Measurements from ENCODE around the gene PHF13. TPM values are rescaled to one million over a fixed set of nuclear protein-coding genes. Genes with fewer than 3 reads are reported as not detected.

PHF13 gene
- total and polyA plus RNA-seq, 7 experiments from 2014 or later, result 4.4 to 14.3 (median 8.0) TPM

- no peak overlapping the region for H3K4me3 ChIP-seq (ENCODE audit: low read length)
- peaks cover 0 to 68% (median 9%) of the 10 kb centered on the region in 3 experiments for H3K36me3 ChIP-seq (ENCODE audit: control insufficient read depth in 2 of 3, insufficient read depth in 3 of 3, low read length in 3 of 3)
- no peak overlapping the region for H3K27ac Mint-ChIP-seq
- DNase-seq, result no peak
- ChIA-PET CTCF (interaction anchor here (1.1 kb wide), 1 partner anchor 16 kb away, joined by 6 read pairs; no protein-coding TSS in a partner anchor), POLR2A (interaction anchor here (0.7 to 1.2 kb wide), 3 partner anchors 10 to 30 kb away, joined by 3 read pairs; no protein-coding TSS in a partner anchor)
- no peaks in the 10 kb centered on the region for H3K9me3 Mint-ChIP-seq
- H3K27me3 ChIP-seq (ENCODE audit: control insufficient read depth in 2 of 2, insufficient read depth in 2 of 2, low read length in 2 of 2), result no peaks in the 10 kb centered on the region
- intact Hi-C loops (cut with micrococcal nuclease), result no loop called here
- no peak overlapping the region for H3K4me3 Mint-ChIP-seq
- no peak for ATAC-seq
- no peaks in the 10 kb centered on the region for H3K9me3 ChIP-seq (ENCODE audit: control insufficient read depth in 2 of 3, low read length in 3 of 3)
- H3K4me1 Mint-ChIP-seq, result peaks cover 11 to 31% (median 25%) of the 10 kb centered on the region in 7 donors
- H3K27me3 Mint-ChIP-seq, result no peaks in the 10 kb centered on the region
- peaks cover 9 to 15% of the 10 kb centered on the region in 2 donors for H3K4me1 ChIP-seq (ENCODE audit: control insufficient read depth in 2 of 2, insufficient read depth in 2 of 2, low read length in 2 of 2)
- no peak overlapping the region for H3K27ac ChIP-seq (ENCODE audit: low read depth, low read length)
- H3K36me3 Mint-ChIP-seq, result peaks cover 0 to 15% (median 4%) of the 10 kb centered on the region in 5 donors
Observed at GRCh38 chr1:6630027-6630426, 16.5 kb downstream of the PHF13 start.

GRCh38 chr1:6631058-6631457, 17.5 kb downstream of the PHF13 start:
- POLR2A ChIA-PET, result interaction anchor here (0.6 kb wide), 1 partner anchor 1218 kb away, joined by 4 read pairs; no protein-coding TSS in a partner anchor
- no peak for ATAC-seq

GRCh38 chr1:6632588-6633514, 19.3 kb downstream of the PHF13 start:
- intact Hi-C loops (cut with micrococcal nuclease), result no loop called here
- no peak overlapping the region for H3K4me3 ChIP-seq (ENCODE audit: low read length)
- Mint-ChIP-seq H3K4me3 (no peak overlapping the region), H3K36me3 (peaks cover 0 to 20% (median 4%) of the 10 kb centered on the region in 5 donors), H3K27ac (peak overlapping the region in 2 of 9 donors; percentile 43 to 51), H3K27me3 (no peaks in the 10 kb centered on the region), H3K9me3 (no peaks in the 10 kb centered on the region), H3K4me1 (peaks cover 3 to 9% (median 7%) of the 10 kb centered on the region in 7 donors)
- no peaks in the 10 kb centered on the region for H3K9me3 ChIP-seq (ENCODE audit: control insufficient read depth in 2 of 3, low read length in 3 of 3)
- CTCF ChIA-PET, result interaction anchor here (0.7 to 1.5 kb wide), 7 partner anchors 15 to 911 kb away, joined by 3 to 6 read pairs (median 4); no protein-coding TSS in a partner anchor
- no peaks in the 10 kb centered on the region for H3K4me1 ChIP-seq (ENCODE audit: control insufficient read depth in 2 of 2, insufficient read depth in 2 of 2, low read length in 2 of 2)
- POLR2A ChIA-PET, result no interaction called here
- H3K27me3 ChIP-seq (ENCODE audit: control insufficient read depth in 2 of 2, insufficient read depth in 2 of 2, low read length in 2 of 2), result no peaks in the 10 kb centered on the region
- DNase-seq, result no peak
- H3K27ac ChIP-seq (ENCODE audit: low read depth, low read length), result no peak overlapping the region
- no peak for ATAC-seq
- H3K36me3 ChIP-seq (ENCODE audit: control insufficient read depth in 2 of 3, insufficient read depth in 3 of 3, low read length in 3 of 3), result peaks cover 0 to 93% (median 15%) of the 10 kb centered on the region in 3 experiments

More at GRCh38 chr1:6631058-6631457, 17.5 kb downstream of the PHF13 start:
- Histone ChIP-seq H3K4me1 (ENCODE audit: control insufficient read depth in 2 of 2, insufficient read depth in 2 of 2, low read length in 2 of 2) (peaks cover 4 to 15% of the 10 kb centered on the region in 2 donors), H3K4me3 (ENCODE audit: low read length) (no peak overlapping the region), H3K27me3 (ENCODE audit: control insufficient read depth in 2 of 2, insufficient read depth in 2 of 2, low read length in 2 of 2) (no peaks in the 10 kb centered on the region), H3K9me3 (ENCODE audit: control insufficient read depth in 2 of 3, low read length in 3 of 3) (no peaks in the 10 kb centered on the region), H3K36me3 (ENCODE audit: control insufficient read depth in 2 of 3, insufficient read depth in 3 of 3, low read length in 3 of 3) (peaks cover 0 to 78% (median 9%) of the 10 kb centered on the region in 3 experiments), H3K27ac (ENCODE audit: low read depth, low read length) (no peak overlapping the region)
- no peak for DNase-seq
- Mint-ChIP-seq H3K9me3 (no peaks in the 10 kb centered on the region), H3K36me3 (peaks cover 0 to 13% (median 4%) of the 10 kb centered on the region in 5 donors), H3K4me1 (peaks cover 11 to 27% (median 21%) of the 10 kb centered on the region in 7 donors), H3K27me3 (no peaks in the 10 kb centered on the region), H3K4me3 (no peak overlapping the region), H3K27ac (no peak overlapping the region)
- CTCF ChIA-PET, result no interaction called here
- intact Hi-C loops (cut with micrococcal nuclease), result no loop called here

- Mint-ChIP-seq H3K36me3 (peaks cover 0 to 20% (median 4%) of the 10 kb centered on the region in 5 donors), H3K27ac (peak overlapping the region in 1 of 9 donors; percentile 38), H3K27me3 (no peaks in the 10 kb centered on the region), H3K4me3 (no peak overlapping the region), H3K4me1 (peaks cover 0 to 5% (median under 1%) of the 10 kb centered on the region in 7 donors), H3K9me3 (no peaks in the 10 kb centered on the region)
- H3K4me3 ChIP-seq (ENCODE audit: low read length), result no peak overlapping the region
- H3K27me3 ChIP-seq (ENCODE audit: control insufficient read depth in 2 of 2, insufficient read depth in 2 of 2, low read length in 2 of 2), result no peaks in the 10 kb centered on the region
- ChIA-PET POLR2A (interaction anchor here (0.6 to 1.1 kb wide), 3 partner anchors 16 to 80 kb away, joined by 3 to 5 read pairs (median 3); partner anchors contain the start of genes KLHL21 and TAS1R1), CTCF (interaction anchor here (1.0 to 1.5 kb wide), 6 partner anchors 13 to 149 kb away, joined by 3 to 4 read pairs (median 3); no protein-coding TSS in a partner anchor)
- no peak overlapping the region for H3K27ac ChIP-seq (ENCODE audit: low read depth, low read length)
- H3K36me3 ChIP-seq (ENCODE audit: control insufficient read depth in 2 of 3, insufficient read depth in 3 of 3, low read length in 3 of 3), result peaks cover 0 to 91% (median 15%) of the 10 kb centered on the region in 3 experiments
- intact Hi-C loops (cut with micrococcal nuclease), result loop anchor here in 1 of 2 donors (1.0 kb wide), 1 partner anchor 148 kb away; no protein-coding TSS in a partner anchor
- ATAC-seq, result peak; percentile 69
- H3K9me3 ChIP-seq (ENCODE audit: control insufficient read depth in 2 of 3, low read length in 3 of 3), result no peaks in the 10 kb centered on the region
- DNase-seq, result peak in 4 of 9 donors; percentile 24 to 40 (median 34)
- H3K4me1 ChIP-seq (ENCODE audit: control insufficient read depth in 2 of 2, insufficient read depth in 2 of 2, low read length in 2 of 2), result no peaks in the 10 kb centered on the region
Observed at GRCh38 chr1:6634371-6635052, 21.0 kb downstream of the PHF13 start.

- no peak overlapping the region for H3K27ac Mint-ChIP-seq
- Histone ChIP-seq H3K27me3 (ENCODE audit: control insufficient read depth in 2 of 2, insufficient read depth in 2 of 2, low read length in 2 of 2) (no peaks in the 10 kb centered on the region), H3K27ac (ENCODE audit: low read depth, low read length) (no peak overlapping the region), H3K4me1 (ENCODE audit: control insufficient read depth in 2 of 2, insufficient read depth in 2 of 2, low read length in 2 of 2) (no peaks in the 10 kb centered on the region), H3K9me3 (ENCODE audit: control insufficient read depth in 2 of 3, low read length in 3 of 3) (no peaks in the 10 kb centered on the region), H3K36me3 (ENCODE audit: control insufficient read depth in 2 of 3, insufficient read depth in 3 of 3, low read length in 3 of 3) (peaks cover 0 to 91% (median 10%) of the 10 kb centered on the region in 3 experiments), H3K4me3 (ENCODE audit: low read length) (no peak overlapping the region)
- H3K4me3 Mint-ChIP-seq, result no peak overlapping the region
- peaks cover 0 to 18% (median 0%) of the 10 kb centered on the region in 5 donors for H3K36me3 Mint-ChIP-seq
- ATAC-seq (no peak), DNase-seq (no peak)
- CTCF ChIA-PET, result interaction anchor here (1.0 to 1.3 kb wide), 3 partner anchors 44 to 149 kb away, joined by 3 to 4 read pairs (median 3); no protein-coding TSS in a partner anchor
- intact Hi-C loops (cut with micrococcal nuclease), result no loop called here
- no peaks in the 10 kb centered on the region for H3K9me3 Mint-ChIP-seq
- POLR2A ChIA-PET, result interaction anchor here (1.0 to 1.1 kb wide), 2 partner anchors 33 to 81 kb away, joined by 3 read pairs; partner anchors contain the start of genes KLHL21 and TAS1R1
- H3K4me1 Mint-ChIP-seq, result no peaks in the 10 kb centered on the region
- H3K27me3 Mint-ChIP-seq, result no peaks in the 10 kb centered on the region
Observed at GRCh38 chr1:6635161-6635909, 21.8 kb downstream of the PHF13 start.
